BJ (cell line): Measurements from ENCODE around the gene GAB1. TPM values are rescaled to one million over a fixed set of nuclear protein-coding genes. Genes with fewer than 3 reads are reported as not detected.

Experiments used
- CTCF ChIA-PET: fragments of 350-600 bp; formaldehyde crosslinking; extraction: SDS; loops from one replicate; lab custom pipeline; 2021; ENCODE audit warnings: antibody characterized with exemption, inconsistent platforms; lab: Yijun Ruan, JAX
- POLR2A ChIA-PET: fragments of 300-600 bp; sonication (Branson Sonifier 250); formaldehyde crosslinking; extraction: SDS; loops from one replicate; lab custom pipeline; 2021; ENCODE audit warnings: antibody characterized with exemption; lab: Charles Lee
- DNase-seq: peaks from one replicate; pipeline ENCODE4 v3.0.0-alpha.2; 2011; ENCODE audit warnings: low read depth
- H3K27me3 ChIP-seq: 2 replicates; pipeline ENCODE4 v1.6.0; 2011; ENCODE audit warnings: low read length; ENCODE audit not compliant: control insufficient read depth, insufficient read depth
- H3K36me3 ChIP-seq: 2 replicates; pipeline ENCODE4 v1.5.1; 2011; ENCODE audit warnings: low read length; ENCODE audit not compliant: control insufficient read depth, insufficient read depth
- H3K4me3 ChIP-seq: 2 replicates; pipeline ENCODE4 v1.5.1; 2011; ENCODE audit warnings: low read depth, mild to moderate bottlenecking, control low read depth, low read length
- CTCF ChIP-seq: IDR thresholded peaks from 2 replicates; pipeline ENCODE4 v1.5.1; 2011; ENCODE audit warnings: low read depth, mild to moderate bottlenecking, control low read depth, inconsistent platforms, low read length, moderate library complexity; ENCODE audit not compliant: insufficient read depth
- polyA plus RNA-seq: library from polyadenylated mRNA; depleted of rRNA; stranded (reverse); fragments of >200 nt; gene quantifications from 2 replicates; pipeline ENCODE4 v1.2.3, GENCODE V29; 2011

Gene GAB1
- polyA plus RNA-seq, 1 experiment, result 10.7 TPM

- H3K36me3 ChIP-seq, result no peaks in the 10 kb centered on the region
- DNase-seq, result no peak
- ChIA-PET POLR2A (no interaction called here), CTCF (no interaction called here)
- no peak overlapping the region for H3K4me3 ChIP-seq
- no peaks in the 10 kb centered on the region for H3K27me3 ChIP-seq
- TF ChIP-seq CTCF, result no peak
Observed at GRCh38 chr4:143292858-143293257, 43.8 kb upstream of the GAB1 start.

DNA sequence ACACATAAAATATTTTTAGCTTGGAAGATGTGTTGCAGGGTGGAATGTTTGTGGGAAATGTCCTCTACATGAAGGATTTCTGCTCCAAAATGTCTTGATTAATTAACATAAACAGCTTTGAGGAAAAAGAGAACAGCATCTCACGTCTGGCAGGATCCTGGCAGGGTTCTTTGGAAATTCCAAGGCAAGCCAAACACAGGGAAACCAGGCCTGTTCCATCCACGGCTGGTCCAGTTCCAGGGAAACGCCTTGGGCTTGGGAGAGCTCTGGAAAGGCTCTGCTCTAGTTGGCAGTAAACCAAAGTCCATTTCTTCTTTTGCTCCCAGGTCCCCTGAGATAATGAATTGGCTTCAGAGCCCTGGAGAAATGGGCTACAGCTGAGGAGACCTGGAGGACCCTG, 42.4 kb upstream of the GAB1 start:
- ChIA-PET POLR2A (no interaction called here), CTCF (interaction anchor here (0.6 to 1.0 kb wide), 2 partner anchors 17 to 49 kb away, joined by 3 to 4 read pairs; no protein-coding TSS in a partner anchor)
- no peaks in the 10 kb centered on the region for H3K27me3 ChIP-seq
- no peak overlapping the region for H3K4me3 ChIP-seq
- no peaks in the 10 kb centered on the region for H3K36me3 ChIP-seq
- no peak for DNase-seq
- TF ChIP-seq CTCF, result no peak

- DNase-seq, result no peak
- H3K27me3 ChIP-seq, result no peaks in the 10 kb centered on the region
- CTCF ChIA-PET, result interaction anchor here (0.6 kb wide), 1 partner anchor 16 kb away, joined by 4 read pairs; no protein-coding TSS in a partner anchor
- no peaks in the 10 kb centered on the region for H3K36me3 ChIP-seq
- TF ChIP-seq CTCF, result no peak
- POLR2A ChIA-PET, result no interaction called here
- no peak overlapping the region for H3K4me3 ChIP-seq
Observed at GRCh38 chr4:143294710-143295275, 41.9 kb upstream of the GAB1 start.

DNA sequence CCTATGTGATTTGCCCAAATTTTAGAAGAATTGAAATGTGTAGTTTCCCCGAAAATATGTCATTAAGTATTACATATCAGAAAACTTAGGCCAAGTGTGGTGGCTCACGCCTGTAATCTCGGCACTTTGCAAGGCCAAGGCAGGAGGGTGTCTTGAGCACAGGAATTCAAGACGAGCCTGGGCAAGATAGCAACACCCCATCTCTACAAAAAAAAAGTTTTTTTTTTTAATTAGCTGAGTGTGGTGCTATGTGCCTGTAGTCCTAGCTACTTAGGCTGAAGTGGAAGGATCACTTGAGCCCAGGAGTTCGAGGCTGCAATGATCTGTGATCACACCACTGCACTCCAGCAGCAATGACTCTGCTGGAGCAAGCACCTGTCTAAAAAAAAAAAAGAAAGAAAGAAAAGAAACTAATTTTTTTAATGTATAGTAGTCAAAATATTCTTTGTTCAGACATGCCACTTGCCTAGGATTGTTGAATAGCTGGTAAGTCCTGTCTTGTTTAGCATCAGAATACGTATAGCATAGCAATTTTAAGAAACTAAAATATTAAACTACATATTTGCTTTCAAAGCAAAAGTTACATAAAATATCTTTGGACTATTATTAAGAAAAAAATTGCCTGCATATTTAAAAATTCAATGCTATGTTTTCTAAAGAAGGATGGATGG, 40.1 kb upstream of the GAB1 start:
- no peaks in the 10 kb centered on the region for H3K27me3 ChIP-seq
- no peak for TF ChIP-seq CTCF
- POLR2A ChIA-PET, result no interaction called here
- no peak for DNase-seq
- CTCF ChIA-PET, result interaction anchor here (0.6 kb wide), 1 partner anchor 36 kb away, joined by 3 read pairs; no protein-coding TSS in a partner anchor
- H3K36me3 ChIP-seq, result no peaks in the 10 kb centered on the region
- no peak overlapping the region for H3K4me3 ChIP-seq

DNA sequence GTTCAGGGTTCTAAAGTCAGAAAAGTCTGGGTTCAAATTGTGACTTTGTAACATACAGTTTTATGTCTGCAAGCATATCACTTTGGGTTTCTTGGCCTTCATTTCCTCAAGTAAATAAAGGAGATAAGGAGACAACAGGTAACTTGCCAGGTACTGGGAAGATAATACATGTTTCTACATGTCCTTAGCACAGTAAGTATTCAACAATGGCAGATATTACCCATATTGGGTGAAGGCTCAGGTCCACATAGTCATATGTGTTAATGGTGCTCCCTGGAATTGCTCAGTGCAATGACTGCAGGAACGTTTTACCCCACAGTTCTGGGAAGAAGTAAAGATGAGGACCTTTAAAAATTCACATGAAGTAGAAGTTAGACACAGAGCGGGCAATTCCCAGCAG, 35.8 kb upstream of the GAB1 start:
- Histone ChIP-seq H3K27me3 (no peaks in the 10 kb centered on the region), H3K4me3 (no peak overlapping the region), H3K36me3 (no peaks in the 10 kb centered on the region)
- no peak for DNase-seq
- TF ChIP-seq CTCF, result no peak
- ChIA-PET POLR2A (no interaction called here), CTCF (no interaction called here)
